ENCODE results near the gene SMPD2. TPM values are rescaled to one million over a fixed set of nuclear protein-coding genes. Genes with fewer than 3 reads are reported as not detected.
A peak's percentile ranks its signal among the peaks of the same experiment; 100 is the strongest.

SMPD2 gene
- total RNA-seq, 1 experiment from 2014 or later: 19.9 TPM

DNA sequence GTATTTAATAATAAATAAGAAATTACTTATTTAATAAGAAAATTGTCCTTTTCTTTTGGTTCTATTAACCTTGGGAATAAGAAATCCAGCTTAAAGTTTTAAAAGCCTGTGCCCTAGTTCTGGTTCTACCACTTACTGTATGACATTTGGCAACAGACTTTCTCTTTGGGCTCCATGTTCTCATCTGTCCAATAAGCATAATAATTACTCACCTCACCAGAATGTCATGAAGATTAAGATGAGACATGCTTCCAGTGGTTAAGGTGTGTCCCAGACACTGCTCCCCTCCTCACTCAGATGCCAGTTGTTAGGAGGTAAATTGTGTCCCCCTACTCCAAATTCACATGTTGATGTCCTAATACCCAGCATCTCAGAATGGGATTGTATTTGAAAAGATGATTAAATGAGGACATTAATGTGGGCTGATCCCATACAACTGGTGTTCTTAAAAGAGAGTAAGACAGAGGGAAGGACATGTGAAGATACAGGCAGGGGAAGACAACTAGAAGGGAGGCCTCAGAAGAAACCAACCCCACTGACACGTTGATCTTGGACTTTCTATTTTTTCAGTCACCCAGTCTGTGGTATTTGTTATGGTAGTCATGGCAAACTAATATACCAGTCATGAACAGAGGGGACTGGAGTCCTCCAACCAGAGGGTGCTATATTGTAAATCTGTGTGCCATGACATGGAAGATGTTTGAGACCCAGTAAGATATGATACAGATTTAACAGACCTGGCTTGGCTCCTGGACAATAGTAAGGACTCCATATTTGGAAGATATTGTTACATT lies 21.4 kb downstream of the SMPD2 start:
- peak overlapping the region; percentile 43 for H3K27ac Mint-ChIP-seq (ENCODE audit: low read depth, unreplicated experiment)
- H3K4me3 Mint-ChIP-seq (ENCODE audit: unreplicated experiment): no peak overlapping the region
- TF ChIP-seq, protein P1, sequence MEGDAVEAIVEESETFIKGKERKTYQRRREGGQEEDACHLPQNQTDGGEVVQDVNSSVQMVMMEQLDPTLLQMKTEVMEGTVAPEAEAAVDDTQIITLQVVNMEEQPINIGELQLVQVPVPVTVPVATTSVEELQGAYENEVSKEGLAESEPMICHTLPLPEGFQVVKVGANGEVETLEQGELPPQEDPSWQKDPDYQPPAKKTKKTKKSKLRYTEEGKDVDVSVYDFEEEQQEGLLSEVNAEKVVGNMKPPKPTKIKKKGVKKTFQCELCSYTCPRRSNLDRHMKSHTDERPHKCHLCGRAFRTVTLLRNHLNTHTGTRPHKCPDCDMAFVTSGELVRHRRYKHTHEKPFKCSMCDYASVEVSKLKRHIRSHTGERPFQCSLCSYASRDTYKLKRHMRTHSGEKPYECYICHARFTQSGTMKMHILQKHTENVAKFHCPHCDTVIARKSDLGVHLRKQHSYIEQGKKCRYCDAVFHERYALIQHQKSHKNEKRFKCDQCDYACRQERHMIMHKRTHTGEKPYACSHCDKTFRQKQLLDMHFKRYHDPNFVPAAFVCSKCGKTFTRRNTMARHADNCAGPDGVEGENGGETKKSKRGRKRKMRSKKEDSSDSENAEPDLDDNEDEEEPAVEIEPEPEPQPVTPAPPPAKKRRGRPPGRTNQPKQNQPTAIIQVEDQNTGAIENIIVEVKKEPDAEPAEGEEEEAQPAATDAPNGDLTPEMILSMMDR (IDR thresholded peaks at IDR 0.05; ENCODE audit: unreplicated experiment): no peak
- H3K27me3 Mint-ChIP-seq (ENCODE audit: insufficient read depth, unreplicated experiment): no peaks in the 10 kb centered on the region
- H3K4me1 Mint-ChIP-seq (ENCODE audit: insufficient read depth, unreplicated experiment): peaks cover 13% of the 10 kb centered on the region
- DNase-seq (ENCODE audit: unreplicated experiment): no peak
- BruUV-seq (replicated peaks): no TSS peak
- intact Hi-C loops (cut with micrococcal nuclease): no loop called here
- no peaks in the 10 kb centered on the region for H3K9me3 Mint-ChIP-seq (ENCODE audit: unreplicated experiment)
- POLR2A ChIA-PET: interaction anchor here (0.7 to 3.2 kb wide), 3 partner anchors 14 to 455 kb away, joined by 3 to 10 read pairs (median 8); partner anchors contain the start of genes PPIL6 and SMPD2
- CTCF ChIA-PET: no interaction called here
- H3K36me3 Mint-ChIP-seq (ENCODE audit: insufficient read depth, unreplicated experiment): peaks cover 52% of the 10 kb centered on the region

DNA sequence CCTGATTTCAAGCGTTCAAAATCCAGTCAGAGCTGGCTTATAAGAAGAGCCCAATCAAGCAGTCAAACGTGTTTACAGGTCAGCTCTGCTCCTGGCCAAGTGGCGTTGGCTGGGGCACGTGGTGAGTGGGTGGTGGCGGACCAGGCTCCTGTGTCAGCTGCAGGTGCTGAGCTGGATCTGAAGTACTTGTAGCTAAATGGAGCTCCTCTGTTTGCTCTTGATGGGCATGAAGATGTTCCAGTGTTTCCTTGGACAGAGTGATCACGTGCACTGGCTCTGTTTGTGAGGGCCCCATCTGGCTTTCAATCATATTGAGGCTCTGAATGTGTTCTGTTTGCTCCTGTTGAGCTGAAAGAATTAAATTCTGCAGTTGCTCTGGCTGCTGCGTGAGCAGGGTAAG lies 25.2 kb downstream of the SMPD2 start:
- TF ChIP-seq, protein P1 (IDR thresholded peaks at IDR 0.05; ENCODE audit: unreplicated experiment): no peak
- Mint-ChIP-seq H3K36me3 (ENCODE audit: insufficient read depth, unreplicated experiment) (peaks cover 82% of the 10 kb centered on the region), H3K27me3 (ENCODE audit: insufficient read depth, unreplicated experiment) (no peaks in the 10 kb centered on the region), H3K4me1 (ENCODE audit: insufficient read depth, unreplicated experiment) (peaks cover 6% of the 10 kb centered on the region), H3K27ac (ENCODE audit: low read depth, unreplicated experiment) (no peak overlapping the region), H3K9me3 (ENCODE audit: unreplicated experiment) (no peaks in the 10 kb centered on the region), H3K4me3 (ENCODE audit: unreplicated experiment) (no peak overlapping the region)
- ChIA-PET POLR2A (interaction anchor here (1.1 kb wide), 1 partner anchor 9 kb away, joined by 3 read pairs; no protein-coding TSS in a partner anchor), CTCF (interaction anchor here (0.5 to 1.2 kb wide), 2 partner anchors 10 to 50 kb away, joined by 3 to 4 read pairs; no protein-coding TSS in a partner anchor)
- no peak for DNase-seq (ENCODE audit: unreplicated experiment)
- BruUV-seq (replicated peaks): no TSS peak
- intact Hi-C loops (cut with micrococcal nuclease): no loop called here

DNA sequence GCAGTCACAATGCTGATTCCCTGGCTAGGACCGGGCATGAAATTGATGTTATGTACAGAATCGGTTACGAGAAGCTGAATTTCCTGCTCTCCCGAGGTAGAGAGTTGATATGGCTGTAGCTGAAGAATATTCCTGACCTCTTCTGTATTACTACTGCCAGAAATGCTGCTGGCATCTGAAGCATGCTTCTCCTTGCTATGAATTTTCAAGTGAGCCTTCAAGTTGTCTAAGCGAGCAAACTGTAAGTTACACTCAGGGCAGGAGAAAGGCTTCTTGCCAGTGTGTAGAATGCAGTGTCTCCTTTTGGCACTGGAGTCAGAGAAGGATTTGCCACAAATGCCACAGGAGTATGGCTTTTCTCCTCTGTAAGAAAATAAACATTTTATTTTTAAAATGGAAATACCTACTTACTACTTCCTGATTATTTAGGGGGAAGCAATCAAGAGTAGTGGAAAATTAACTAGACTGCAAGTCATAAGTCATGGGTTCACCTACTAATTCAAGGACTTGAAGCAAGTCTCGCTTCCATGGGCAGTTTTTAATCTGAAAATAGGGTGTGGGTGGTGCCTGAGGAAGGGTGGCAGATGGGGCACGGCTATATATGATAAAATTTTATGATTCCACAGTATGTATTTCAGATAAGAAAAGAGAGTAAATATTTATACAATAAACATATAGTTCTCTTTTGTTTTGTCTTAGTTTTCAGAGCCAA lies 25.8 kb downstream of the SMPD2 start:
- POLR2A ChIA-PET: interaction anchor here (1.1 to 1.2 kb wide), 2 partner anchors 9 to 14 kb away, joined by 3 read pairs; no protein-coding TSS in a partner anchor

More for the DNA sequence above, 25.8 kb downstream of the SMPD2 start:
- H3K4me3 Mint-ChIP-seq (ENCODE audit: unreplicated experiment): no peak overlapping the region
- no peaks in the 10 kb centered on the region for H3K27me3 Mint-ChIP-seq (ENCODE audit: insufficient read depth, unreplicated experiment)
- TF ChIP-seq, protein P1 (IDR thresholded peaks at IDR 0.05; ENCODE audit: unreplicated experiment): no peak
- no peaks in the 10 kb centered on the region for H3K9me3 Mint-ChIP-seq (ENCODE audit: unreplicated experiment)
- no peak overlapping the region for H3K27ac Mint-ChIP-seq (ENCODE audit: low read depth, unreplicated experiment)
- H3K36me3 Mint-ChIP-seq (ENCODE audit: insufficient read depth, unreplicated experiment): peaks cover 79% of the 10 kb centered on the region
- CTCF ChIA-PET: interaction anchor here (1.2 kb wide), 1 partner anchor 10 kb away, joined by 4 read pairs; no protein-coding TSS in a partner anchor
- BruUV-seq (replicated peaks): no TSS peak
- peaks cover 6% of the 10 kb centered on the region for H3K4me1 Mint-ChIP-seq (ENCODE audit: insufficient read depth, unreplicated experiment)
- no peak for DNase-seq (ENCODE audit: unreplicated experiment)
- intact Hi-C loops (cut with micrococcal nuclease): no loop called here
